Stimulated activated CD8-positive, alpha-beta memory T cell treated with anti-CD3 and anti-CD28 coated beads, Interleukin-12 subunit alpha, Interleukin-12 subunit beta, amount 100 ng/mL, for 1 hour (primary cell): ENCODE data around the gene CWC22.
"Not testable (repeated sequence)": the region's sequence is repeated elsewhere in the genome, so short reads cannot be mapped to it uniquely, and the experiment has no call there.

ENCODE experiments used
- DNase-seq: peaks from one replicate; pipeline ENCODE4 v3.0.0-alpha.2; 2020; ENCODE audit warnings: low read depth

The CWC22 gene

DNA sequence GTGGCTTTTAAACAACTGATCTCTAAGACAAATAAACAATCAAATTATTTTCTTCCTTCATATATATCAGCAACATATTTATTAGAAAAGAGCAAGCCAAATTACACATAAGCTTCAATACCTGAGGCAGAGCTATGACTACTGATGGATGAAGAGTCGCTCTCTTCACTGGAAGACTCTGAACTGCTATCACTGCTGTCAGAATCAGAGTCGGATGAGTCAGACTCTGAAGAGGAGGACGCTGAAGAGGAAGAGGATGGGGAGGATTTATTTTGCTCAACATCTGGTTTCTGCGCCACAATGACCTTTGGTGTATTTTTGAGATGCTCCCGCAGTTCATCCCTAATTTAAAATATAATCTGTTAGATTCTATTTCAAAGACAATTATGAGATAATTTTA lies 56.7 kb downstream of the CWC22 start:
- DNase-seq = no peak

DNA sequence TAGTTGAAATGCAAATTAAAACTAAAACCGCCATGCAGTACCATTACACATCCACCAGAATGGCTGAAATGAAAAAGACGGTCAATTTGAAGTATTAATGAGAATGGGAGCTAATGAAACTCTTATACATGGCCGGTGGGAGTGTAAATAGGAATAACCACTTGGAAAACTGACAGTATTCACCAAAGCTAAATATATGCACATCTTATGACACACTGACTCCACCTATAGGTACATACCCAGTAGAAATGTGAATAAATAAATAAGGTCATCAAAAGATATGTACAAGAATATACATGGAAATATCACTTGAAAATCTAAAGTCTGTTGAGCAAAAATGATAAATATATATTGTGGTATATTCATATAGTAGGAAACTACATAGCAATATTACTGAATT lies 57.7 kb downstream of the CWC22 start:
- DNase-seq = no peak

DNA sequence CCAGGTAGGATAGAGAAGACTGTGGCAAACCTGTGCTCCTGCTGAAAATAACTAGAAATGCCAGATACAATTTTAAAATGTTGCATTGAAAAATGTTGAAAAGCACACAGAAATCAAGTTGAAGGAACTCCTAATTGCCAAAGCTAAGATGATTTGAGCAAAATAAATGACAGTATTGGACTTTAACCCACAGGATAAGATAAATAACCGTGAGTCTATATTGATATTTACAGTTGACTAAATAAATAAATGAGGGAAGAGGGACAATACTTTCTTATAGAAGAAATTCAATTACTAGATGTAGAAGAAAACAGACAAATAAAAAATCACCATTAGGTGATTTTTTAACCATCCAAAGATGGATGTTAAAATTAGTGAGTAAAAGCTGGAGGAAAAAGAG lies 59.0 kb downstream of the CWC22 start:
- DNase-seq = no peak

DNA sequence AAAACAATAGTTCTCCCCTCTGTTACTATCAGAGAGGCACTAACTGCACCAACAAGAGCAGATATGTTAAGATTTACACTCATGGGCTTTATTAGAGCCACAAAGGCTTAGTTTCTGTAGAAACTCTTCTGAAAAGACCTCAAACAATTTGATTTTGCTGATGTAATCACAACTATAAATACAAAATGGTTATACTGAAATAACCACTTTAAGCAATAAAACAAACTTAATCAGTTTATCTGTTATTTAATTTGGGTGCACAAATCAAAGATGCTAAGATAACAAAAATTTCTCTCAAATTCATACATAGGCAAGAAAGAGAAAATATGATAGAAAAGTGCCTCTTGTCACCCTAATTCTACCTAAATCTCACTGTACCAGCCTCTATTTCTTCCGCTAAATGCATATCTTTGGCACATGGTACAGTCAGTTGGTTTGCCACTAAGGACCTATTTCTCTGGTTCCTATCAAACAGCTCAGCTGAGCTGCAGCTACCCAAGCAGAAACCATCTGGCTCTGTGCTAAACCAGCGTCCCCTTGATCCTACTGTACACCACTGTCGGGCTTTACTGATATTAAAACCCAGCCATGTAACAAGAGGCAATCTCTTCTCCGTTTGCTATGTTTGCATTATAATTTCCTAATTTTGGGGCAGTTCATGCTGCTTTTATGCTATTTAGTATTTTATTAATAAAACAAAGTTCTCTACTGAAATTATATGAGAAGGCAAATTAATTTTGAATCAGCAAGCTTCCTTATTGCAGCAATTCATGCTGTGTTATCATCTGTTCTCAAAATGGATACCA lies 60.1 kb downstream of the CWC22 start:
- DNase-seq = no peak

DNA sequence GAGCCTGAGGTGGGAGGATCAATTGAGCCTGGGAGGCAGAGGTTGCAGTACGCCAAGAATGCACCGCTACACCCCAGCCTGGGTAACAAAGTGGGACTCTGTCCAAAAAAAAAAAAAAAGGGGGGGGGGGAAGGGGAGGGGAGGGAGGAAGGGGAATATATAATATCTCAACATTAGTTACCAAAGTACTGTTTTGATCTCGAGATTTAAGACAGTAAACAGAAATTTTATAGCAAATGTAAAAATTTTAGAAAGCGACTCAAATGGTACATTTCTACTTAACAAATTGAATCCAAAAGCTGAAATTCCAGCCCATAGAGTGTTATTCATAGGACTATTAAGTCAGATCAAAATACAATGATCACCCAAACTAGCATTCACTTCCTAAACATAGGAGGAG lies 60.8 kb downstream of the CWC22 start:
- DNase-seq = no peak

GRCh38 chr2:179939259-179939658 lies 67.8 kb downstream of the CWC22 start:
- DNase-seq = no peak

- no peak for DNase-seq
Measured at GRCh38 chr2:179938026-179938425, 69.1 kb downstream of the CWC22 start.

GRCh38 chr2:179936654-179937053 lies 70.4 kb downstream of the CWC22 start:
- DNase-seq = no peak

DNA sequence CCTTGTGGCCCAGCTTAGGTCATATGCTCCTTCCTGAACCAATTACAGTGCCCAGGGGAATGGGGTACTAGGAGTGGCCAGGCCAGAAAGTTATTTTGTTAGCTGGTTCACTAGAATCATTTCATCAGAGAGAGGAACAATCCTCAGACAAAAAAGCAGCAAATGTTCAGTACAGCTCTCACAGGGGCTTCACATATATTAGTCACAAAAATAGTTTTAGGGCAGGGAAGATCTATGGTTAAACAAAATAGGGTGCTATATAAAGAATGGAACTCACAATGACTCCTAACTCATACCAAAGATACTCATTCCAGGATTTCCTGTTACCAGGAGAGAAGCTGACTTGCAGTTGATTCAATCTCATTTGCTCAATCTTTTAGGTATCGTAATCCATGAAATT lies 71.0 kb downstream of the CWC22 start:
- DNase-seq = no peak

DNA sequence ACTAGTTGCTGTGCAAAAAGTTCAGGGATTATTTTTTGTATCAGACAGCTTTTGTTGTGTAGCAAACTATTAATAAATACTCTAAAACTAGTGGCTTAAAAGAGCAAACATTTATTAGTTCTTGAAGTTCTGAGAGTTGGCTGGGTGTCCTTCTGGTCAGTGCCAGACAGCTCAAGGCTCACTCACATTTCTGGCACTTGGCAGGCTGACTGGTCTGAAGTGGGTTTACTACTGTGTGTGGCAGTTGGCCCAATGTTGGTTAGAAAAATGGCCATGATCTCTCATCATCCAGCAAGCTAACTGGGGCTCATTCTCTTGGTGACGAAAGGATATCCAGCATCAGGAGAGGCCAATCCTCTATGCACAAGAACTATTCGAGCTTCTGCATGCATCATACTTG lies 74.3 kb downstream of the CWC22 start:
- no peak for DNase-seq

DNA sequence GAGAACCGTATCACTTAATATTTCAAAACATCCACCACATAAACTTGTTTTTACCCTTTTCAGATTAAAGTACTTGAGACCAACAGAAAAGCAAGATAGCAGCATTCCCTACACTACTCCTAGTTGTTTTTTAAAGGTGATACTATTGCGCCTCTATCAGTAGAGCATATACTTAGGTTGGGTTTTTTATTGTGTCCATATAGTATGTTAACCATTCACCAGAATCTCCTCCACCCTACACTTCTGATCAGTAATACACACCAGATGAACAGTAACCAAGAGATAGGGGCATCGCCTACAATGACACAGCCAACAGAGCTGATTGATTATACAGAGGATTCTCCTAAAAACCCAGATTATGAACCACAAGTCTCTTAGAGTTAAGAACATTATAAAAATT lies 75.6 kb downstream of the CWC22 start:
- no peak for DNase-seq

DNA sequence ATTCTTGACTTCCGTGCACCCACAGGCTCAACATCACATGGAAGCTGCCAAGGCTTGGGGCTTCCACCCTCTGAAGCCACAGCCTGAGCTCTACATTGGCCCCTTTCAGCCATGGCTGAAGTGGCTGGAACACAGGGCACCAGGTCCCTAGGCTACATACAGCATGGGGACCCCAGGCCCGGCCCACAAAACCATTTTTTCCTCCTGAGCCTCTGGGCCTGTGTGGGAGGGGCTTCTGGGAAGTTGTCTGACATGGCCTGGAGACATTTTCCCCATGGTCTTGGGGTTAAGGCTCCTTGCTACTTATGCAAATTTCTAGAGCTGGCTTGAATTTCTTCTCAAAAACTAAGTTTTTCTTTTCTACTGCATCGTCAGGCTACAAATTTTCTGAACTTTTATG lies 77.1 kb downstream of the CWC22 start:
- DNase-seq = not testable (repeated sequence)

DNA sequence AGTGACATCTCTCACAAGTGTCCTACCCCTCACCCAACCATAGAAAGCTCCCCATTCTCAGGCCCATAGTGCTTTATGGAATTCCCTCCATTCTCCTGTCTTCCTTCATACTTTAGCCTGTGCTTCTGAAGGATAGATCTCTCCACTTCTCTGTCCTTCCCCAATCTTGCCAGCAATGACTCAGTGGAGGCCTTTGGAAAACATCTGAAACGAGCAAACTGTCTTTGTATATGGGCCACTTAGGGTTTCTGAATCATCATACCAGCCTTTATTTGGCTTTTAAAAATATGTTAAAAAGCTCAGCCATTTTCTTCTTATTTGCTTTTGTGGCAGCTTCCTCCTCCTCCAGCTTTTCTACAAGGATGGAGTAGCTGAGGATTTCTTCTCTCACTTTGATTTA lies 80.1 kb downstream of the CWC22 start:
- no peak for DNase-seq

- DNase-seq = no peak
Measured at GRCh38 chr2:179925713-179926112, 81.4 kb downstream of the CWC22 start.

- no peak for DNase-seq
Measured at GRCh38 chr2:179917272-179917671, 89.8 kb downstream of the CWC22 start.

- DNase-seq = no peak
Measured at GRCh38 chr2:179915395-179915992, 91.6 kb downstream of the CWC22 start.

- no peak for DNase-seq
Measured at GRCh38 chr2:179913809-179914208, 93.3 kb downstream of the CWC22 start.

- no peak for DNase-seq
Measured at GRCh38 chr2:179911569-179911968, 95.5 kb downstream of the CWC22 start.

GRCh38 chr2:179910735-179911113 lies 96.4 kb downstream of the CWC22 start:
- no peak for DNase-seq

- no peak for DNase-seq
Measured at GRCh38 chr2:179909845-179910734, 97.0 kb downstream of the CWC22 start.

GRCh38 chr2:179900655-179901054 lies 106.4 kb downstream of the CWC22 start:
- DNase-seq = no peak

DNA sequence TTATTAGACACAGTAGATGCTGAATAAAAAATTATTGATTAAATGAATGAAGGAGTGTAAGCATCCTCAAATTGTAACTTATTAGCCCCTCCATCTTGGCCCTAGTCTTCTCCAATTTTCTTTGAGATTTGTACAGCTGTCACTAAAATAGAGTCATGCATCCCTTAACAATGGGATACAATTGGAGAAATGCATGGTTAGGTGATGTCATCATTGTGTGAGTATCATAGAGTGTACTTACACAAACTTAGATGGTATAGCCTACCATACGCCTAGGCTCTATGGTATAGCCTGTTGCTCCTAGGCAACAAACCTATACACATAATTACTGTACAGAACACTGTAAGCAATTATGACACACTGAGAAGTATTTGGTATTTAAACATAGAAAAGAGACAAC lies 107.4 kb downstream of the CWC22 start:
- DNase-seq = no peak

DNA sequence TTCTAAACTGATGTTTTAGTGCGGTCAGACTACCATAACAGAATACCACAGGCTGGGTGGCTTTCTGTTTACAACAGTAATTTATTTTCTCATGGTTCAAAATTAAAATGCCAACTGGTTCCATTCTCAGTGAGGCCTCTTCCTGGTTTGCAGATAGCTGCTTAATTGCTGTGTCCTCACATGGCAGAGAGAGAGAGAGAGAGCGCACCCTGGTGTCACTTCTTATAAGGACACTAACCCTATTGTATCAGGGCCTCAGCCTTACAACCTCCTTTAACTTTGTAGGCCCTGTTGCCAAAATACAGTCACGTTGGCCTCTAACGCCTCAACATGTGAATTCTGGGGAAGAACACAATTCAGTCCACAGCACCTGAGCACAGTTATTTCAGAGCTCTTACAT lies 108.2 kb downstream of the CWC22 start:
- DNase-seq = no peak
